Measurements from ENCODE around the gene CWC15.
A peak's percentile ranks its signal among the peaks of the same experiment; 100 is the strongest.

CWC15 gene

DNA sequence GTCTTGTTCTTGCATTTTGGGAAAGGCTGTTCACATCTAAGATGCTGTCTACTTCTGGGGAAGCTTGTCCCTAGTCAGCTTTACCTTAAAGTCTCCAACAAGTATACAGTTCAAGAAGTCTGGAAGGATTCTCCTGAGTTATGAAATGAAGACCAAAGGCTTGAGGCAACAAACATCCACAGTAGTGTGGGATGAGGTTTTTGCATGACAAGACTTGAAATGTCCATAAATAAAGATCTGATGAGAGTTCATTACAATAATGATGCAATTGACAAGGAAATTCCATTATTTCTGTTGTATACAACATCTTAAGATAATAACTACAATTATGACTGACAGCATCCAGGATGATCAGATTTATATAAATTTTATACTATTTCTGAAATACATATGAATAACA lies 30.4 kb upstream of the CWC15 start:
- Histone ChIP-seq H3K9me3 (ENCODE audit: insufficient read depth, low read depth, low read length) (no peaks in the 10 kb centered on the region), H3K79me2 (ENCODE audit: insufficient read depth, low read length) (no peaks in the 10 kb centered on the region), H3K36me3 (ENCODE audit: insufficient read depth, low read length) (no peaks in the 10 kb centered on the region), H3K27me3 (ENCODE audit: insufficient read depth, low read length, poor library complexity, severe bottlenecking) (peaks cover 12% of the 10 kb centered on the region), H3K9me2 (replicated peaks; ENCODE audit: low read depth, low read length) (no peaks in the 10 kb centered on the region), H4K20me1 (ENCODE audit: insufficient read depth, low read length, poor library complexity, severe bottlenecking) (no peaks in the 10 kb centered on the region), H3K4me1 (ENCODE audit: insufficient read depth, low read length, poor library complexity, severe bottlenecking) (no peaks in the 10 kb centered on the region), H3K9ac (ENCODE audit: low read depth, low read length, poor library complexity, severe bottlenecking) (no peak overlapping the region), H3F3A (ENCODE audit: low read depth) (no peaks in the 10 kb centered on the region), H2AFZ (ENCODE audit: low read length) (no peak overlapping the region), H3K4me3 (ENCODE audit: low read length, poor library complexity, severe bottlenecking) (no peak overlapping the region), H3K4me2 (ENCODE audit: low read depth, low read length, poor library complexity, severe bottlenecking) (no peak overlapping the region)
- no peak for TF ChIP-seq EZH2phosphoT487 (IDR thresholded peaks at IDR 0.05; ENCODE audit: borderline replicate concordance)
- TF ChIP-seq, protein P1, sequence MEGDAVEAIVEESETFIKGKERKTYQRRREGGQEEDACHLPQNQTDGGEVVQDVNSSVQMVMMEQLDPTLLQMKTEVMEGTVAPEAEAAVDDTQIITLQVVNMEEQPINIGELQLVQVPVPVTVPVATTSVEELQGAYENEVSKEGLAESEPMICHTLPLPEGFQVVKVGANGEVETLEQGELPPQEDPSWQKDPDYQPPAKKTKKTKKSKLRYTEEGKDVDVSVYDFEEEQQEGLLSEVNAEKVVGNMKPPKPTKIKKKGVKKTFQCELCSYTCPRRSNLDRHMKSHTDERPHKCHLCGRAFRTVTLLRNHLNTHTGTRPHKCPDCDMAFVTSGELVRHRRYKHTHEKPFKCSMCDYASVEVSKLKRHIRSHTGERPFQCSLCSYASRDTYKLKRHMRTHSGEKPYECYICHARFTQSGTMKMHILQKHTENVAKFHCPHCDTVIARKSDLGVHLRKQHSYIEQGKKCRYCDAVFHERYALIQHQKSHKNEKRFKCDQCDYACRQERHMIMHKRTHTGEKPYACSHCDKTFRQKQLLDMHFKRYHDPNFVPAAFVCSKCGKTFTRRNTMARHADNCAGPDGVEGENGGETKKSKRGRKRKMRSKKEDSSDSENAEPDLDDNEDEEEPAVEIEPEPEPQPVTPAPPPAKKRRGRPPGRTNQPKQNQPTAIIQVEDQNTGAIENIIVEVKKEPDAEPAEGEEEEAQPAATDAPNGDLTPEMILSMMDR (conservative IDR thresholded peaks at IDR 0.05; ENCODE audit: low read length): no peak

DNA sequence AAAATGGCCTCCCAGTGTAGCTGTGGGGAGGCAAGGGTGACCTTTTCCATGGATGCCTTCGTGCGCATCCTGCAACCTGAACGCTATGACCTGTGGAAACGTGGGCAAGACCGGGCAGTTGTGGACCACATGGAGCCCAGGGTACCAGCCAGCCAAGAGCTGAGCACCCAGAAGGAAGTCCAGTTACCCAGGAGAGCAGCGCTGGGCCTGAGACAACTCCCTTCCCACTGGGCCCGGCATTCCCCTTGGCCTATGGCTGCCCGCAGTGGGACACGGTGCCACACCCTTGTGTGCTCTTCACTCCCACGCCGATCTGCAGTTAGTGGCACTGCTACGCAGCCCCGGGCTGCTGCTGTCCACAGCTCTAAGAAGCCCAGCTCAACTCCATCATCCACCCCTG lies 24.9 kb upstream of the CWC15 start:
- Histone ChIP-seq H3K9ac (ENCODE audit: low read depth, low read length, poor library complexity, severe bottlenecking) (no peak overlapping the region), H2AFZ (ENCODE audit: low read length) (no peak overlapping the region), H3K27me3 (ENCODE audit: insufficient read depth, low read length, poor library complexity, severe bottlenecking) (peaks cover 22% of the 10 kb centered on the region), H4K20me1 (ENCODE audit: insufficient read depth, low read length, poor library complexity, severe bottlenecking) (no peaks in the 10 kb centered on the region), H3F3A (ENCODE audit: low read depth) (no peaks in the 10 kb centered on the region), H3K36me3 (ENCODE audit: insufficient read depth, low read length) (no peaks in the 10 kb centered on the region), H3K79me2 (ENCODE audit: insufficient read depth, low read length) (no peaks in the 10 kb centered on the region), H3K4me3 (ENCODE audit: low read length, poor library complexity, severe bottlenecking) (no peak overlapping the region), H3K4me1 (ENCODE audit: insufficient read depth, low read length, poor library complexity, severe bottlenecking) (no peaks in the 10 kb centered on the region), H3K4me2 (ENCODE audit: low read depth, low read length, poor library complexity, severe bottlenecking) (no peak overlapping the region), H3K9me3 (ENCODE audit: insufficient read depth, low read depth, low read length) (no peaks in the 10 kb centered on the region), H3K9me2 (replicated peaks; ENCODE audit: low read depth, low read length) (no peaks in the 10 kb centered on the region)
- TF ChIP-seq, protein P1 (conservative IDR thresholded peaks at IDR 0.05; ENCODE audit: low read length): no peak
- no peak for TF ChIP-seq EZH2phosphoT487 (IDR thresholded peaks at IDR 0.05; ENCODE audit: borderline replicate concordance)

DNA sequence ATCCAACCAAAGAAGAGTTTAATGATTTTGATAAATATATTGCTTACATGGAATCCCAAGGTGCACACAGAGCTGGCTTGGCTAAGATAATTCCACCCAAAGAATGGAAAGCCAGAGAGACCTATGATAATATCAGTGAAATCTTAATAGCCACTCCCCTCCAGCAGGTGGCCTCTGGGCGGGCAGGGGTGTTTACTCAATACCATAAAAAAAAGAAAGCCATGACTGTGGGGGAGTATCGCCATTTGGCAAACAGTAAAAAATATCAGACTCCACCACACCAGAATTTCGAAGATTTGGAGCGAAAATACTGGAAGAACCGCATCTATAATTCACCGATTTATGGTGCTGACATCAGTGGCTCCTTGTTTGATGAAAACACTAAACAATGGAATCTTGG lies 24.1 kb upstream of the CWC15 start:
- no peaks in the 10 kb centered on the region for H3K79me2 ChIP-seq (ENCODE audit: insufficient read depth, low read length)
- no peaks in the 10 kb centered on the region for H3K9me3 ChIP-seq (ENCODE audit: insufficient read depth, low read depth, low read length)
- no peak for TF ChIP-seq EZH2phosphoT487 (IDR thresholded peaks at IDR 0.05; ENCODE audit: borderline replicate concordance)
- TF ChIP-seq, protein P1 (conservative IDR thresholded peaks at IDR 0.05; ENCODE audit: low read length): peak; percentile 40; the same call in 1 of the 2 replicates
- H3K27me3 ChIP-seq (ENCODE audit: insufficient read depth, low read length, poor library complexity, severe bottlenecking): peaks cover 26% of the 10 kb centered on the region
- no peak overlapping the region for H2AFZ ChIP-seq (ENCODE audit: low read length)
- no peak overlapping the region for H3K4me2 ChIP-seq (ENCODE audit: low read depth, low read length, poor library complexity, severe bottlenecking)
- H3K4me1 ChIP-seq (ENCODE audit: insufficient read depth, low read length, poor library complexity, severe bottlenecking): no peaks in the 10 kb centered on the region
- H3K36me3 ChIP-seq (ENCODE audit: insufficient read depth, low read length): no peaks in the 10 kb centered on the region
- H3K9ac ChIP-seq (ENCODE audit: low read depth, low read length, poor library complexity, severe bottlenecking): no peak overlapping the region
- H3K9me2 ChIP-seq (replicated peaks; ENCODE audit: low read depth, low read length): no peaks in the 10 kb centered on the region
- no peaks in the 10 kb centered on the region for H3F3A ChIP-seq (ENCODE audit: low read depth)
- H4K20me1 ChIP-seq (ENCODE audit: insufficient read depth, low read length, poor library complexity, severe bottlenecking): no peaks in the 10 kb centered on the region
- H3K4me3 ChIP-seq (ENCODE audit: low read length, poor library complexity, severe bottlenecking): no peak overlapping the region
